Neuronal stem cell (in vitro differentiated cells): Measurements from ENCODE around the gene NRG3.

ENCODE experiments used
- DNase-seq: peaks from one replicate; pipeline ENCODE4 v3.0.0-alpha.2; 2013; ENCODE audit warnings: low spot score
- H2AFZ ChIP-seq: one replicate; pipeline ENCODE4 v1.6.1; 2013; ENCODE audit warnings: mild to moderate bottlenecking, low read length, inconsistent platforms
- H2AK5ac ChIP-seq: 2 replicates; pipeline ENCODE4 v1.6.1; 2013; ENCODE audit warnings: low read depth, mild to moderate bottlenecking, inconsistent platforms, low read length, moderate library complexity, mixed read lengths
- H2BK120ac ChIP-seq: 2 replicates; pipeline ENCODE4 v1.6.1; 2013; ENCODE audit warnings: low read depth, mild to moderate bottlenecking, inconsistent platforms, low read length, moderate library complexity, mixed read lengths
- H2BK12ac ChIP-seq: one replicate; pipeline ENCODE4 v1.6.1; 2013; ENCODE audit warnings: low read length, inconsistent platforms
- H2BK15ac ChIP-seq: 2 replicates; pipeline ENCODE4 v1.6.1; 2013; ENCODE audit warnings: mild to moderate bottlenecking, low read length, inconsistent platforms, mixed read lengths
- H2BK5ac ChIP-seq: one replicate; pipeline ENCODE4 v1.6.1; 2013; ENCODE audit warnings: inconsistent platforms, mild to moderate bottlenecking, low read length, moderate library complexity
- H3K14ac ChIP-seq: one replicate; pipeline ENCODE4 v1.6.1; 2013; ENCODE audit warnings: low read length, inconsistent platforms
- H3K18ac ChIP-seq: 2 replicates; pipeline ENCODE4 v1.6.1; 2013; ENCODE audit warnings: low read length, inconsistent platforms
- H3K23ac ChIP-seq: 2 replicates; pipeline ENCODE4 v1.6.1; 2013; ENCODE audit warnings: low read depth, mild to moderate bottlenecking, mixed read lengths, low read length, inconsistent platforms; ENCODE audit not compliant: poor library complexity
- H3K27ac ChIP-seq: replicated peaks from 3 replicates; pipeline ENCODE4 v1.5.1; 2013; ENCODE audit warnings: low read length, inconsistent platforms
- H3K27me3 ChIP-seq, 3 experiments: 2 replicates each; pipeline ENCODE4 v1.6.1; 2013; ENCODE audit warnings: low read length in 3 of 3, mild to moderate bottlenecking in 2 of 3, inconsistent platforms in 1 of 3, low read depth in 1 of 3, mixed read lengths in 1 of 3, moderate library complexity in 1 of 3; ENCODE audit not compliant: control insufficient read depth in 3 of 3, insufficient read depth in 3 of 3
- H3K36me3 ChIP-seq, 2 donors: replicated peaks in 1 of 2; 2 replicates each; pipeline ENCODE4 v1.6.1; 2013; ENCODE audit warnings: low read length in 2 of 2; ENCODE audit not compliant: control insufficient read depth in 2 of 2, insufficient read depth in 2 of 2
- H3K4ac ChIP-seq: 2 replicates; pipeline ENCODE4 v1.6.1; 2013; ENCODE audit warnings: inconsistent platforms, mild to moderate bottlenecking, low read length, moderate library complexity
- H3K4me1 ChIP-seq, 2 donors: 1 replicate in 1 of 2; 2 replicates in 1 of 2; pipeline ENCODE4 v1.6.1; 2013; ENCODE audit warnings: low read length in 2 of 2, low read depth in 1 of 2; ENCODE audit not compliant: control insufficient read depth in 2 of 2, insufficient read depth in 1 of 2
- H3K4me2 ChIP-seq: one replicate; pipeline ENCODE4 v1.6.1; 2013; ENCODE audit warnings: mild to moderate bottlenecking, low read length, inconsistent platforms; ENCODE audit not compliant: insufficient read depth, poor library complexity, severe bottlenecking
- H3K4me3 ChIP-seq, 2 donors: 2 replicates each; pipeline ENCODE4 v1.5.1; 2013; ENCODE audit warnings: low read length in 2 of 2, mild to moderate bottlenecking in 2 of 2, inconsistent platforms in 1 of 2, moderate library complexity in 1 of 2
- H3K79me1 ChIP-seq: one replicate; pipeline ENCODE4 v1.6.1; 2013; ENCODE audit warnings: low read depth, mild to moderate bottlenecking, inconsistent platforms, low read length, moderate library complexity
- H3K9ac ChIP-seq: one replicate; pipeline ENCODE4 v1.6.1; 2013; ENCODE audit warnings: mild to moderate bottlenecking, low read depth, low read length, inconsistent platforms; ENCODE audit not compliant: poor library complexity
- H3K9me3 ChIP-seq, 2 donors: replicated peaks in 1 of 2; 2 replicates each; pipeline versions ENCODE3 to v1.6.1; 2013; ENCODE audit warnings: low read length in 2 of 2, mild to moderate bottlenecking in 2 of 2, inconsistent platforms in 1 of 2, low read depth in 1 of 2, mixed read lengths in 1 of 2, moderate library complexity in 1 of 2; ENCODE audit not compliant: control insufficient read depth in 2 of 2, insufficient read depth in 1 of 2
- H4K8ac ChIP-seq: one replicate; pipeline ENCODE4 v1.6.1; 2013; ENCODE audit warnings: low read depth, mild to moderate bottlenecking, inconsistent platforms, low read length, moderate library complexity
- H4K91ac ChIP-seq: one replicate; pipeline ENCODE4 v1.6.1; 2013; ENCODE audit warnings: low read length, low read depth, mild to moderate bottlenecking, inconsistent platforms; ENCODE audit not compliant: poor library complexity
- WGBS, 2 donors: extraction: QIAGEN DNeasy Blood & Tissue Kit; methylation state at CpG; one replicate each; pipeline ENCODE4 v1.1.7; 2013; ENCODE audit warnings: missing lambda C conversion rate in 2 of 2, mixed read lengths in 1 of 2; ENCODE audit not compliant: insufficient read length in 2 of 2, insufficient replicate concordance in 1 of 2; ENCODE audit errors: extremely low coverage in 2 of 2; 5-methylcytosine and 5-hydroxymethylcytosine counted together

NRG3 gene

DNA sequence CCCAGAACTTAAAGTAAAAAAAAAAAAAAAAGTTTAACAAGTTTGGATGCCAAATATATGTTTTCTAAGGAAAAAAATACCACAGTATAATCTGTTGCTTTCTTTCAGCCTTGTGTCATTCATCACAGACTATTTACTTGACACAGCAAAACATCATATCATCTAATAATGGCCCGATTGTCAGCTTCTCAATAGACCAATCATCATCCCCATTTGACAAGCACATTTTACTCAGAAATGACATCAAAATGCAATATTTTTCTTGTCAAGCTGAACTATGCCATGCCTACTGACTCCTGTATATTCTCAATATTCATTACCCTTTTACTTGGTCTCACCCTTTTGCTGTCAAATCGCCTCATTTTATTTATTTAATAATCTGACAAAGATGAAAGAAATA, 249.7 kb downstream of the NRG3 start:
- no peak for DNase-seq
- Histone ChIP-seq H3K23ac (no peak overlapping the region), H3K36me3 (no peaks in the 10 kb centered on the region), H3K79me1 (no peaks in the 10 kb centered on the region), H2BK12ac (no peak overlapping the region), H3K4me3 (no peak overlapping the region), H2BK15ac (no peak overlapping the region), H4K91ac (no peak overlapping the region), H3K14ac (no peak overlapping the region), H3K4ac (no peak overlapping the region), H3K27me3 (no peaks in the 10 kb centered on the region), H2AK5ac (no peak overlapping the region), H3K9me3 (no peaks in the 10 kb centered on the region), H2BK5ac (no peak overlapping the region), H2AFZ (no peak overlapping the region), H3K4me1 (no peaks in the 10 kb centered on the region), H3K9ac (no peak overlapping the region), H3K27ac (no peak overlapping the region), H3K18ac (no peak overlapping the region), H2BK120ac (no peak overlapping the region), H4K8ac (no peak overlapping the region), H3K4me2 (no peak overlapping the region)
- no CpG with 5 or more reads among the region's 2 CpGs for WGBS, 2 donors

DNA sequence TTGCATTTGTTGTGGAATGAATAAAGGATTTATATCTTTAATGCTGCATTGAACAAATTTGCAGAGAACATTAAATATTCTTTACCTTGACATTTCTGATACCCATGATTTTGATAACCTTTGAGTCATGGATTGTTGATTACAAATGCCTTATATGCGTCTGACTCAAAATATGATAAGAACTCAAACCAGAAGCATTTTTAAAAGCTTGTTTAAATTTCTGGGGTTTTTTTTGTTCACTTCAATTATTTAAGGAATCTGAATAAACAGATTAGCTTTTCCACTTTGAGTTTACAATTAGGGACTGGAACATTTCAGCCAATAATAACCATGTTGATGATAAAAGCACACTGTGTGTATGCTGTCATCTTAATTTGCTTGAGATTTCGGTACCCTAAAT, 253.5 kb downstream of the NRG3 start:
- Histone ChIP-seq H3K23ac (no peak overlapping the region), H3K9ac (no peak overlapping the region), H2BK5ac (no peak overlapping the region), H2BK120ac (no peak overlapping the region), H3K4me3 (no peak overlapping the region), H2AFZ (no peak overlapping the region), H2BK12ac (no peak overlapping the region), H2BK15ac (no peak overlapping the region), H3K36me3 (no peaks in the 10 kb centered on the region), H3K4ac (no peak overlapping the region), H3K4me2 (no peak overlapping the region), H3K27me3 (no peaks in the 10 kb centered on the region), H3K18ac (no peak overlapping the region), H3K9me3 (no peaks in the 10 kb centered on the region), H3K4me1 (no peaks in the 10 kb centered on the region), H2AK5ac (no peak overlapping the region), H3K79me1 (no peaks in the 10 kb centered on the region), H4K8ac (no peak overlapping the region), H3K27ac (no peak overlapping the region), H4K91ac (no peak overlapping the region), H3K14ac (no peak overlapping the region)
- no peak for DNase-seq
- no CpG with 5 or more reads among the region's 2 CpGs for WGBS, 2 donors

- no peak overlapping the region for H4K8ac ChIP-seq
- H3K18ac ChIP-seq = no peak overlapping the region
- H2BK5ac ChIP-seq = no peak overlapping the region
- H2AFZ ChIP-seq = peak overlapping the region; percentile 40
- no peak overlapping the region for H3K27ac ChIP-seq
- no peak overlapping the region for H2BK15ac ChIP-seq
- DNase-seq = no peak
- no CpG with 5 or more reads among the region's 1 CpG for WGBS, 2 donors
- H3K23ac ChIP-seq = no peak overlapping the region
- no peak overlapping the region for H4K91ac ChIP-seq
- H2AK5ac ChIP-seq = no peak overlapping the region
- no peak overlapping the region for H3K4me3 ChIP-seq
- no peak overlapping the region for H2BK12ac ChIP-seq
- no peaks in the 10 kb centered on the region for H3K79me1 ChIP-seq
- no peaks in the 10 kb centered on the region for H3K27me3 ChIP-seq
- H3K9ac ChIP-seq = no peak overlapping the region
- no peak overlapping the region for H2BK120ac ChIP-seq
- no peaks in the 10 kb centered on the region for H3K9me3 ChIP-seq
- no peak overlapping the region for H3K14ac ChIP-seq
- no peak overlapping the region for H3K4ac ChIP-seq
- H3K36me3 ChIP-seq = no peaks in the 10 kb centered on the region
- H3K4me2 ChIP-seq = no peak overlapping the region
- H3K4me1 ChIP-seq = peaks cover 0 to 3% of the 10 kb centered on the region in 2 donors
Measured at GRCh38 chr10:82136103-82136502, 261.1 kb downstream of the NRG3 start.

GRCh38 chr10:82144153-82144552, 269.2 kb downstream of the NRG3 start:
- Histone ChIP-seq H3K27ac (no peak overlapping the region), H3K14ac (no peak overlapping the region), H3K4me1 (no peaks in the 10 kb centered on the region), H2BK5ac (no peak overlapping the region), H2AK5ac (no peak overlapping the region), H2BK120ac (no peak overlapping the region), H3K18ac (no peak overlapping the region), H3K4ac (no peak overlapping the region), H2AFZ (no peak overlapping the region), H2BK15ac (no peak overlapping the region), H3K4me3 (no peak overlapping the region), H3K27me3 (no peaks in the 10 kb centered on the region), H4K8ac (no peak overlapping the region), H3K9me3 (no peaks in the 10 kb centered on the region), H4K91ac (no peak overlapping the region), H3K9ac (no peak overlapping the region), H3K79me1 (no peaks in the 10 kb centered on the region), H2BK12ac (no peak overlapping the region), H3K4me2 (no peak overlapping the region), H3K36me3 (no peaks in the 10 kb centered on the region), H3K23ac (no peak overlapping the region)
- no CpG with 5 or more reads among the region's 3 CpGs for WGBS, 2 donors
- DNase-seq = no peak
